ENCODE results near the gene PROSER1.
"Not testable (repeated sequence)": the region's sequence is repeated elsewhere in the genome, so short reads cannot be mapped to it uniquely, and the experiment has no call there.

PROSER1 gene

DNA sequence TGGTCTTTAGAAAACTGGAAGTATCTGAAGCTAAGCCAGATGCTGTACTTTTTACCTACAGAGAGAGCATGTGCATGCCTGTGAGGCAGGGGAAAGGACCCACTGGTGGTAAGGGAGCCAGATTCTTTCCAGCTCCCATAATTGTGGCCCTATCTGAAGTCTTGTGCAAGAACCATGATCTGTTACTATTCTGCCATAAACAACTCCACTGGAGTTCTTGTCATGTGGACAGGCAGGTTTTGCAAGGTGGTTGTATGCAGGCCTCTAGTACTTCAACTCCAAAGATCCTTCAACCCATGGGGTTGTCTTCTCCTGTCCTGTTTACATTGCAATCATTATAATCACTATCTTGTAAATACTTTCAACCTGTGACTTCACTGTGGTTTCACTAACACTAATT, 14.1 kb downstream of the PROSER1 start:
- no peak for DNase-seq

DNA sequence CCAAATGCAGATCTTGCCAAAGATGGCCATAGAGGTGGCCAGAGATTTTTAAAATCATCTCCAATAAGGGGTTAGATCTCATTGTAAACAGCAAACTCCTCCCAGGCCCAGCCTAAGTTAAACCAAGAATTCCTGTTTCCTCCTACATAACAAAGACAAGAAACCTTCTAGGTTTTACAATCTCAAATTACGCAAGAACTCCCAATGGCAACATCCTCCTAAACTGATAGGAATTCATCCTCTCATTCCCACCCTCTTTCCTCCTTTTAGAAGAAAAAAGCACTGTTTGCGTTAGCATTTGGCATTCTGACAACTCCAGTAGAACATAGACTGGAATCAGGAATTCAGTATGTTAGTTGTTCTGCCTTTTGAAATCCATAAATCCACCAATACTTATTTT, 14.6 kb downstream of the PROSER1 start:
- DNase-seq, result no peak

DNA sequence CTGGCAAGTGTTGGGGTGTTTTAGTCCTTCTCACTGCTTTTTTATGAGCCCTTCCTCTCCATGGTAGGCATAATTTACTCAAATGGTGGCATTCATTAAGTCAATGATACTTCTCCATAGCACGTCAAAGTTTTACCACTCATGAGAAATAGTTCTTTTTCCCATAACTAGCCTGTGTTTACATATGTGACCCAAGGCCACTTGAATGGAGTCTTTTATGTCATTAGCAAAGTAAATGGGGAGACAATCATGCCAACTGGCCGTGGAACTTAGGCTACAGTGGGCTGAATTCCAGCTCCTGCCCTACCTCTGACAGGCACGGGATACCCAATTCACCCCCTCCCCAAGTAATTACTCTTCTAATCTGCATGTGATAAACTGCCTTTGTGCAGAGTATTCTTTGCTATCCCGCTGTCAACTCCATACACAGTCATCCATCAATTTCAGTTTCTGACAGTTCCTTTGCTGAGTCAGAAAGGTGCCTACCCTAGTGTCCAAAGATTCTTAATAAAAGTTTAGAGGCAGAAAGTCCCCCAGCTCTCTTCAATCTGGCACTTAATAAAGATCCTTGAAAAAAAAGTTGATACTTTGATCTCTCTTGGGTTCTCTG, 16.9 kb downstream of the PROSER1 start:
- DNase-seq, result no peak

DNA sequence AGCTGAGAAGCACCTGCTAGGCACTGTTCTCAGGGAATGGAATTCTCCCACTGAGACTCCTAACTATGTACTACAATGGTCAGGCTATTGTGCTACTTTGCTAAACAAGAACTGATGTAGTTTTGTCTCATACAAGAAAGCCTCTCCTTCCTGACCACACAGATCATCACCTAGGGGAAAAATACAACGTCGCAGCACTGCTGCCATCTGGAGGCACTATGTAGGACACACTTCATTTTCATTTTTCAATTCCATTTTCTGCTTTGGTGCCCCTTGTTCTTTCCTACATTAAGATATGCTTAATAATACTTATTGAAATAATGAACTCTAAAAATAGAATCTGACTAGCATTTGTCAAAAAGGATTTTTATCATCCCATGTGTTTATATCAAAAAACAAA, 21.1 kb downstream of the PROSER1 start:
- DNase-seq, result no peak

DNA sequence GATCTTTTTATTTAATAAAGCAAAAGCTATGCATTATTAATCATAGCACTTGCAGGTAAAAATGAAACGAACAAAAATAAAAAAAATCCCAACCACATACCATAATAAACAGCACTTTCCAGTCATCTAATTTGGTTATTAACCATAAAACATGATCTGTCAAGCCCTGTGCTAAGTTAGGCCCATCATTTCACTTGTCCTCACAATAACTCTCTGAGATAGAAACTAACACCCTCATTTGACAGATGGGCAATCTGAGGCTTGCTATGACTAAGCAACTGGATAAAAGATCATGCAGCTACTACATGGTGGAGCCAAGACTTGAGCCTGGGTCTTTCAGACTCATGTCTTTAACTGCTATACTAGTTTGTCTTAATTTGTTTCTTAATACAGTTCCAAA, 21.8 kb downstream of the PROSER1 start:
- no peak for DNase-seq

DNA sequence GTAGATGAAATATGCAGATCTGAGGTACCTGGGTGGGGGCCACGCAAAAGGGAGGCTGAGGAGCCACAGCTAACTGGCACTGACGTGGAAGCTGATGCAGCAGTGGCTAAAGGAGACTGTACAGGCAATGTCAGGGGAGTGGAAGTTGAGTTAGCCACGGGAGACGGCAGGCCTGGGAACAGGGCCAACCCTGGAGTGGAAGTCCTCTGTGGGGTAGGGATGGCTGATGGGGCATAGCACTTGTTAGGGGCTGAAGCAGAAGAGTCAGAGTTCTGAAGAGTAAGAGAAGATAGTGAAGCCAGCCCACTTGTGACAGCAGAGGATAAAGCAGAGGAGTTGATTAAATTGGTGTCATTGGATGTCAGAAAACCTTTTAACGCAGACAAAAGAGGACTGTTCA, 24.4 kb downstream of the PROSER1 start:
- DNase-seq, result no peak

DNA sequence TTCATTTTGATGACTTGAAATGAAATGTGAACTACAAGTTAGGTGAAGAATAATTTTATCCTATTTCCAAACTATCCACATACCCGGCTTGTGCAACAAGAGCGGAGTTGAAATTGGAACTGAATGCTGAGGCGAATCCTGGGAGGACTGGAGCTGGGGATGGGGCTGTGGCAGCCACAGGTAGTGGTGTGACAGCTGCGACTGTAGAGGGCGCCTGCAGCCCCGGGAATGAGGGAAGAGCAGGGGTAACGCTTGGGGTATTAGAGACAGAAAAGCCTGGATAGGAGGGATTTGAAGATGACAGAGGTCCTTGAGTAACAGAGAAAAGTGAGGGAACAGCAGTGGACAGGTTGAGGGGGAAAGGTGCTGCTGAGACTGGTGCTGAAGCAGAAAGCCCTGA, 25.3 kb downstream of the PROSER1 start:
- no peak for DNase-seq

DNA sequence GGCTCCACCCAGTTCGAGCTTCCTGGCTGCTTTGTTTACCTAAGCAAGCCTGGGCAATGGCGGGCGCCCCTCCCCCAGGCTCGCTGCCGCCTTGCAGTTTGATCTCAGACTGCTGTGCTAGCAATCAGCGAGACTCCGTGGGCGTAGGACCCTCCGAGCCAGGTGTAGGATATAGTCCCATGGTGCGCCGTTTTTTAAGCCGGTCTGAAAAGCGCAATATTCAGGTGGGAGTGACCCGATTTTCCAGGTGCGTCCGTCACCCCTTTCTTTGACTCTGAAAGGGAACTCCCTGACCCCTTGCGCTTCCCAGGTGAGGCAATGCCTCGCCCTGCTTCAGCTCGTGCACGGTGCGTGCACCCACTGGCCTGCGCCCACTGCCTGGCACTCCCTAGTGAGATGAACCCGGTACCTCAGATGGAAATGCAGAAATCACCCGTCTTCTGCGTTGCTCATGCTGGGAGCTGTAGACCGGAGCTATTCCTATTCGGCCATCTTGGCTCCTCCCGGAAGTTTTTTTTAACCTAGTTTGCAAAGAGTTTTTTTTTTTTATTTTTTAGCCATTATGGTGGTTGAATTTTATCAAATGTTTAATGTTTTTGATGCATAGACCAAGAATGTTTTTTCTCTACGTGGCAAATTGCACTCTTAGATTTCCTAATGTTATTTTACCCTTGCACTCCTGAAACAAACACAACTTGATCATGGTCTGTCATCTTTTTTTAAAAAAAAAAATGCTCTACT, 31.3 kb downstream of the PROSER1 start:
- DNase-seq, result not testable (repeated sequence)

DNA sequence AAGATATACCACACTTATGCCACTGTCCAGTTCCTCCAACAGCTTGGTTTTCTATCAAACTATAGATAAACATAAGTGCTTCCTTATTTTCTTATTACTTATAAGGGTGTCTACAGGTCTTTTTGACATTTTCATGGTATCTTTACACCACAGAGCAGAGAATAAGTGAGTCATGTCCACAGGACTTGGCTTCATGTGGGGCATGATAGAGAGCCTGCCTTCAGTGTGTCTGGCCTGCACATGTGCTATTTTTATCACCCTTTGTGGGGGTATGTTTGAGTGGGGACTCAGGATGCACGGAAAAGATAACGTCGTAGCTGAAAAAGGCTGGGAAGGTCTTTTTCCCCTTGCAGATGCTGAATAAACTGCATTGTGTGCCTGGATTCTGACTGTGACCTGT, 39.1 kb downstream of the PROSER1 start:
- no peak for DNase-seq

DNA sequence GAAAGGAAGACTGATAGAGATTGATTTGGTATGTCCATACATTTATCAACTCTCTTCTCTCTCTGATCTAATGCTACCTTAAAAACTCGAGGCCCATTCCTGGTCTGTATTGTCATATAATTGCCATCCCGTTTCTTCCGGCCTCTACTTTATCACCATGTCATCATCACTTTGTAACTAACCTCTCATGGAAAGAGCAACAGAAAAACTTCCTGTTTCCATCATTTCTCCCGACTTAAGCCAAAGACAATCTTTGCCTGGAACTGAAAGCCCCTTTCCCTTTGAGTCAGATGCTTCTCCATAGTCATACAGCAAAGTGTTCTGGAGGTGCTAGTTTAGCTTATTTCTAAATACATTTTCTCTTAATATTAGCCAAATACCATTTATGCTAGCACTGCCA, 44.5 kb downstream of the PROSER1 start:
- DNase-seq, result no peak

DNA sequence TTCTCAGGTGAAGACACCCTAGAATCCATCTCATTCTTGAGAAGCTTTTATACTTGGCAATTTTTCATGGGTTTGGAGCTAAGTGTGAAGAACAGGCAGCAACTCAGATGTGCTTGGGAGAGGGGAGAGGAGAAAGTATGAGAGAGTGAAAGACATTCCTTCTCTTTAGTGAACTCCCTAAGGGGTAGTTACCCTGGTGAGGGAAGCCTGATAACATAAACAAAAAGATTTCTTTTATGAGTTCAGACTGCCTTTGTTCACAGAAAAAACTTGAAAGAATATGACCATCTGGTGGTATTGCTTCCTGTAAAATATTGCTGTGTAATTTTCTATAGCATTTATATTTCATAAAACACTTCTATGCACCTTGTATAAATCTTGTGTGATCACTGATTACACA, 47.2 kb downstream of the PROSER1 start, which contains the start of gene STOML3:
STOML3 (minus strand) TSS at position 139 of the 400 bp plus-strand sequence; CDS start at position 29, 110 bp downstream.
- no peak for DNase-seq

DNA sequence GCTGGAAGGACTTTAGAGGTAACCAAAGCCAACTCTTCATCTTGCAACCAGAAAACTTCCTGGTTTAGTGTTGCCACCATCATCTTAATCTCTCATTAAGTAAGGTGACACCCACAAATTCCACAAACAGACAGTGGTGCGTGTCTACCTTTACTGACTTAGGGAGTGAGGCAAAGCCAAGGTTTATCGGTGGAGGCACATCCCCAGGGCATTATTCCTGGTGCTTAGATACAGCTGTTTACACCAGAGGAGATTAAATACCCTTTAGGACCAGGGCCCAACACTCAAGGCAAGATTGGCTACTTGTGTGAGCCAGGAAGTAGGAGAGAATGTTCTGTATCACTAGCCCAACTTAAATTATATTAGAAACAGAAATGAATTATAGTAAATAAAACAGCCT, 56.8 kb downstream of the PROSER1 start:
- DNase-seq, result no peak

DNA sequence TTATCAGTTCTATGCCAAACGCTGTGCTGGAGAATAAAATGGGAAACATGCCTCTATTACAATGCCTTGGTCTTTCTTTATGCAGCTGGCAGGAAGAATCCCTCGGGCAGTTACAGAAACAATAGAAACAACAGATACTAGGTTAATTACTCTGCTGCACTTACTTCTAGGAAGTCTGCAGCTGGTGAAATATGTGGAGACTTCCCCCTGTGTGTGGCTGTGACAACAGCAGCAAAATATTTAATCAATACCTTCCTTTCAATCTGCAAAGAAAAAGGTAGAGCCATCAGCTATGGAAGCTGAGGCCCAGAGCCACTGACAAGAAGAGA, 57.2 kb downstream of the PROSER1 start:
- no peak for DNase-seq

DNA sequence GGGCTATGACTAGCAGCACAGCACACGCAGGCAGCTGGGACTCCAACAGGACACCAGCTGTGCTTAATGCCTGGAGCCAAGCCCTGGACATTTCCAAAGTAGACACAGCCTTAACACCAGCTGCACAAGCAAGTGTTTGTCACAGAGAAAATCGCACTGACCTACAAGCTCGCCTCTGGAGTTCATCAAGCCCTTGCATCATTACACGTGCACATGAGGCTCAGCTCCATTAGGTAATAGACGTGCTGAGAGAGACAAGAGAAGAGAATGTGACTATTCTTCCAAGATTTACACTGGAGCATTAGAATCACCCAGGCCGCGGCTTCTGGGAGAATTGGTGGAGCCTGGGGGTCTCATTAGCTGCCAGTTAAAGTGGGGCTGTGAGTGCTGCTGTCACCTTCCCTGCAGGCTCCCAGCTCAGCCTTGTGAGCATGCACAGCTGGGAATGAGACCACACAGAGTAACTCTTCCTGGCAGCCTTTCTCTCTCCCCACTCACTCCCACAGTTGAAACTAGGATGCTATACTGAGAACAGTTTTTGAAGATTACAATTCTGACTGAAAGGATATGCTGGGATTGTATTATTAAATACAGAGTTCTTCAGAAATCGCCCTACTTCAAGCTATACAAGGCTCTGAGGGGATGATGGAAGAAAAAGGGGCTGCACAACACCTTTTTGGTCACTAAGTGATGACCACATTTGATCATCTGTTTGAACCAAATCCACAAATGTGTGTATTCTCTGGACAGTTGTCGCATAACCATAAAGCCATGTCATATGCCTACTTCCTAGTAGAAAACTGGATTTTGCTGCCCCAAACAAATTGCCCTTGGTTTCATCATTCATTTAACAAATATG, 57.8 kb downstream of the PROSER1 start:
- no peak for DNase-seq

DNA sequence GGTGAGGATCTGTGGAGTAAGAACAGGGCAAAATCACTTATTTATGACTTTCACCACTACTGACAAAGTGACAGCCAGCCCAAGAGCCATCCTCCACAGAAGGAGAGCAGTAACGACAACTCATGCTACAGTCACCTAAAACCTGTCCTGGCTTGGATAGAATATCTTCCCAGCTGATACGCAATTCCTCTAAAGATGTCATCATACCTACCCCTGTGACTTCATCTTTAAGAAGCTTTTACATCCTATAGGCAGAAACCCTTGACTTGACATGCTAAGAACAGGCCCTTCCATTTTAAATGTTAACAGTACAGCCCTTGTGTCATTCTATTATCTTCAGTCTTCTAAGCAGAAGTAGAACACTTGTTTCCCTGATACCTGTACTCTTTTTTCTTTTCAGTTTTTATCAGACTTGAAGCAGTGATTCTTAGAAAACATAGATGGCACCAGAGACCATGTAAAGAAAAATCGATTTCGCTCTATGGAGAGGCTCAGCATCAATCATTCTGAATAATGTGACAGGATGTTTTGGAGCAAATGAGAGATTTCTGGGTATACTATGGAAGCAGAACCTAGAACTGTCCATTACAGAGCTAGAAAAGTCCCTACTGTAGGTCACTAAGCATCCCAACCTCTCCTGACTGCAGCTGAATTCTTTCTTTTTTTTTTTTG, 67.4 kb downstream of the PROSER1 start:
- no peak for DNase-seq

DNA sequence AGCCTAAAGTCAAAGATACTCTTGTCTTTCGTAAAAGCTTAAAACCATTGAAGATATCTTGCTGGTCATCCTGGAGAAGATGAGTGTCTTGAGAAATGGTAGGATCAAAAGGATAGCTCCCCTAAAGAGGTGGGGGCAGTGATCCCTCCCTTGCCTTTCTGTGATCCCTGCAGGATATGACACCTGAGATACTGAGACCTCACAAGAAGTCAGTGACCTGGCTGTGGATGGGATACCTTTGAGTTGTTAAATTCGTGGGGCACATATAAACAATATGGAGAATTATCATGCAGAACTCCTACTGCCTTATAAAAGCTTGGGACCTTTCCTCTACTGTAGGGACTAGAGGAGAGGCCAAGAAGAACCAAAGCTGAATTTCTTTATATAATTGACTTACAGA, 68.7 kb downstream of the PROSER1 start:
- no peak for DNase-seq

DNA sequence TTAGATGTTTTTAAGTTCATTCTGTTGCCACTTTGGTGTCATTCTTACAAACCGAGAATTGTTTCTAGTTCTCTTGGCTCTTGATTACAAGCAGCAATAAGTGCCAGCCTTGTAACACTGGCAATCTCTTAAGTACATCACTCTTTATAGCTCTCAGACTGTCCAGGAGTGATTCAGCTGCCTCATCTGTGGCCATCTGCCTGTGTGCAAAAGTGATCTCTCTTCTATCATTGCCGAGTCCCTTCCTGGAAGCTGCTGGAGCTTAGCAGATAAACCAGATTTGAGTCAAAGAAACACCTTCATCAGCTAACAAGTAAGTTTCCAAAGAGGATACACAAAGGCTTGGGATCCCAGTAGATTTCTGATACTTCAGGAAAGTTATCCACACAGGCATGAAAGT, 70.4 kb downstream of the PROSER1 start:
- no peak for DNase-seq

DNA sequence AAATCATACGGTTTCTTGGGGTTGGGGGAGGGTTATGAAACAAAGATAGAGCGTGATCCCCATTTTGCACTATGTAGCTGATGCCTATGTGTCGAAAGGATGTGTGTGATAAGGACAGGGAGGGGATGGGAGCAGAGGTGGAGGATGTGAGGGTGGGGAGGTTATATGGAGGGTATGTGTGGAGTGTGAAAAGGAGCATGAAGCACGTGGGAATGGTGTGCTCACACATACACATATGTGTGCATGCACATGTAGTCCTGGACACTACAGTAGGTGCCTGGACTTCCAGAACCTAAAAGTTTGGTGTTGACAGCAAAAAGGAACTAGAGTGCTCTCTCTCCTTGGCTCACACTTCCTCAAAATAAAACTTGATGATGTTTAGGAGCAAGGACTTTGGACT, 72.6 kb downstream of the PROSER1 start:
- DNase-seq, result no peak

DNA sequence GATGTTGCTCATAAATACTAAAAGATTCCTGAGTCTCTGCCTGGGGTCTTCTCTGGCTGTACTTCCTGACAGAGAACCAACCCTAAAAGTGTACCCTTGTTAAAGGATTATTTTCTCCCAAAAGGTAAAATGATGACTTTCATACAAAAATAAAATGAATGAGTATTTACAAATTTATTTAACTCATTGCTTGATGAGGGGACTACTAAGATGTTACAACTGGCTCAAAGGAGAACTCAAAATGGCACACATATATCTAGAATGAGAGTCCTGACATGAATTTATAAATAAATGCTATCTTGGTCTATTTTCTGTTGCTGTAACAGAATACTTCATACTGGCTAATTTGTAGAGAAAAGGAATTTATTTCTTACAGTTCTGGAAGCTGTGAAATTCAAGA, 77.7 kb downstream of the PROSER1 start:
- no peak for DNase-seq

All from stimulated activated CD8-positive, alpha-beta memory T cell treated with anti-CD3 and anti-CD28 coated beads, Interleukin-4, amount 100 ng/mL, for 48 hours (primary cell).